GM19025 (cell line): ENCODE measurements around the gene WDR48.
"Not testable (repeated sequence)": the region's sequence is repeated elsewhere in the genome, so short reads cannot be mapped to it uniquely, and the experiment has no call there.

Experiments
- ATAC-seq: cut with Tn5 transposase; IDR thresholded peaks from one replicate; pipeline ENCODE4 v1.9.1; 2021; ENCODE audit warnings: mild to moderate bottlenecking, low read depth, moderate library complexity; ENCODE audit not compliant: unreplicated experiment

Gene WDR48

GRCh38 chr3:39051649-39052561, at the start of gene WDR48, which contains the start of gene SCN11A:
TSS of gene WDR48 (plus strand) at chr3:39052016. CDS start at chr3:39052026, 10 bp downstream.
TSS of gene SCN11A (minus strand) at chr3:39051944. CDS start at chr3:38950362, 101,582 bp downstream.
- peak; percentile 97 for ATAC-seq

- no peak for ATAC-seq
These were observed 46.5 kb upstream of the WDR48 start for GRCh38 chr3:39005295-39005694.

- no peak for ATAC-seq
These were observed 40.6 kb upstream of the WDR48 start for GRCh38 chr3:39011191-39011736.

- ATAC-seq = no peak
These were observed 38.5 kb upstream of the WDR48 start for GRCh38 chr3:39013289-39013688.

GRCh38 chr3:39013921-39014509, 37.8 kb upstream of the WDR48 start:
- no peak for ATAC-seq

GRCh38 chr3:39015418-39015817, 36.4 kb upstream of the WDR48 start:
- ATAC-seq = no peak

GRCh38 chr3:39019299-39019698, 32.5 kb upstream of the WDR48 start:
- ATAC-seq = no peak

GRCh38 chr3:39021029-39021428, 30.8 kb upstream of the WDR48 start:
- peak; percentile 85 for ATAC-seq

- ATAC-seq = no peak
These were observed 30.1 kb upstream of the WDR48 start for GRCh38 chr3:39021465-39022285.

- no peak for ATAC-seq
These were observed 29.6 kb upstream of the WDR48 start for GRCh38 chr3:39022286-39022630.

GRCh38 chr3:39024497-39024896, 27.3 kb upstream of the WDR48 start:
- no peak for ATAC-seq

GRCh38 chr3:39025222-39025970, 26.4 kb upstream of the WDR48 start:
- ATAC-seq = no peak

- no peak for ATAC-seq
These were observed 23.3 kb upstream of the WDR48 start for GRCh38 chr3:39028546-39028945.

- no peak for ATAC-seq
These were observed 22.3 kb upstream of the WDR48 start for GRCh38 chr3:39029556-39029955.

GRCh38 chr3:39038165-39038564, 13.7 kb upstream of the WDR48 start:
- no peak for ATAC-seq

- no peak for ATAC-seq
These were observed 1.8 kb upstream of the WDR48 start for GRCh38 chr3:39050029-39050428.

- no peak for ATAC-seq
These were observed 767 bp downstream of the WDR48 start for GRCh38 chr3:39052583-39052982.

GRCh38 chr3:39053696-39054095, 1.9 kb downstream of the WDR48 start:
- ATAC-seq = no peak

- ATAC-seq = no peak
These were observed 4.3 kb downstream of the WDR48 start for GRCh38 chr3:39056151-39056550.

GRCh38 chr3:39061228-39061627, 9.4 kb downstream of the WDR48 start:
- not testable (repeated sequence) for ATAC-seq
